T-cell (primary cell): ENCODE results near the gene TOMM22. TPM values are rescaled to one million over a fixed set of nuclear protein-coding genes. Genes with fewer than 3 reads are reported as not detected.
A peak's percentile ranks its signal among the peaks of the same experiment; 100 is the strongest.

Experiments used
- ATAC-seq, 4 experiments: fragments of 200-7000 bp in 3 of 4; fragments of 150-1000 bp in 1 of 4; cut with Tn5 transposase; replicated peaks in 1 of 4; 1 replicate in 3 of 4; 2 replicates in 1 of 4; pipeline ENCODE4 v1.10.0; 2021; ENCODE audit warnings: moderate library complexity in 3 of 4, mild to moderate bottlenecking in 2 of 4, moderate number of reproducible peaks in 1 of 4
- CTCF ChIA-PET, 2 donors: fragments of 300-600 bp; sonication (Branson Sonifier 250); formaldehyde crosslinking; loops; one replicate each; lab custom pipeline; 2022; ENCODE audit warnings: antibody characterized with exemption in 2 of 2; lab: Charles Lee
- POLR2A ChIA-PET, 2 donors: fragments of 300-600 bp; sonication (Branson Sonifier 250); formaldehyde crosslinking; loops; one replicate each; lab custom pipeline; 2022; ENCODE audit warnings: antibody characterized with exemption in 2 of 2; lab: Charles Lee
- DNase-seq, 35 experiments: peaks; one replicate each; pipeline versions ENCODE4 v3.0.0 to v3.0.0-alpha.2; 2013 to 2023
- H3K27ac ChIP-seq: one replicate; pipeline ENCODE4 v1.5.1; 2013; ENCODE audit warnings: low read length
- H3K27me3 ChIP-seq, 2 experiments: replicated peaks in 1 of 2; 1 replicate in 1 of 2; 2 replicates in 1 of 2; pipeline versions ENCODE4 v1.6.1 to v1.7.0; 2013; ENCODE audit warnings: low read length in 1 of 2, mixed read lengths in 1 of 2; ENCODE audit not compliant: control insufficient read depth in 2 of 2, insufficient read depth in 2 of 2; ENCODE audit errors: extremely low read depth in 1 of 2
- H3K36me3 ChIP-seq, 2 donors: 1 replicate in 1 of 2; 2 replicates in 1 of 2; pipeline versions ENCODE4 v1.6.1 to v1.7.0; 2013; ENCODE audit warnings: low read length in 1 of 2; ENCODE audit not compliant: control insufficient read depth in 2 of 2, insufficient read depth in 1 of 2; ENCODE audit errors: extremely low read depth in 1 of 2
- H3K4me1 ChIP-seq, 2 experiments: 1 replicate in 1 of 2; 2 replicates in 1 of 2; pipeline versions ENCODE4 v1.6.1 to v1.7.0; 2013; ENCODE audit warnings: low read length in 2 of 2, mixed read lengths in 1 of 2; ENCODE audit not compliant: insufficient read depth in 2 of 2, control insufficient read depth in 1 of 2; ENCODE audit errors: extremely low read depth in 1 of 2
- H3K4me3 ChIP-seq, 2 donors: 1 replicate in 1 of 2; 2 replicates in 1 of 2; pipeline versions ENCODE4 v1.5.1 to v1.7.0; 2013; ENCODE audit warnings: mild to moderate bottlenecking in 2 of 2, low read length in 1 of 2, moderate library complexity in 1 of 2; ENCODE audit not compliant: control insufficient read depth in 1 of 2; ENCODE audit errors: extremely low read depth in 1 of 2
- H3K9me3 ChIP-seq: 2 replicates; pipeline ENCODE4 v1.7.0; 2013
- H3K27ac Mint-ChIP-seq, 2 donors: one replicate each; pipeline ENCODE4 v1.8.0; 2020 to 2021; ENCODE audit warnings: mild to moderate bottlenecking in 2 of 2, mixed read lengths in 2 of 2
- H3K27me3 Mint-ChIP-seq, 2 donors: one replicate each; pipeline ENCODE4 v1.8.0; 2021 to 2022; ENCODE audit warnings: mixed read lengths in 2 of 2
- H3K36me3 Mint-ChIP-seq: one replicate; pipeline ENCODE4 v1.8.0; 2021; ENCODE audit warnings: mixed read lengths
- H3K4me1 Mint-ChIP-seq, 3 donors: one replicate each; pipeline ENCODE4 v1.8.0; 2020 to 2022; ENCODE audit warnings: mixed read lengths in 3 of 3, mild to moderate bottlenecking in 1 of 3
- H3K4me3 Mint-ChIP-seq, 3 donors: one replicate each; pipeline ENCODE4 v1.8.0; 2020 to 2022; ENCODE audit warnings: mild to moderate bottlenecking in 3 of 3, mixed read lengths in 3 of 3, moderate library complexity in 3 of 3
- H3K9me3 Mint-ChIP-seq, 3 donors: one replicate each; pipeline ENCODE4 v1.8.0; 2020 to 2022; ENCODE audit warnings: mixed read lengths in 3 of 3
- WGBS: methylation state at CpG from one replicate; pipeline ENCODE4 v1.1.5; 2013; ENCODE audit warnings: missing lambda C conversion rate; ENCODE audit not compliant: insufficient coverage; 5-methylcytosine and 5-hydroxymethylcytosine counted together
- total RNA-seq, 35 experiments: library from RNA in 6 of 35; stranded (reverse) in 6 of 35; fragments of 120-200 nt in 1 of 35; gene quantifications; one replicate each; pipeline versions ENCODE4 v1.2.1 to v1.2.4 and lab custom pipeline; 2013 to 2026

The TOMM22 gene
- total RNA-seq, 5 donors from 2014 or later (not counting 1 experiment from before 2014, with no cell fraction given): 52.4 to 58.1 (median 53.3) TPM

DNA sequence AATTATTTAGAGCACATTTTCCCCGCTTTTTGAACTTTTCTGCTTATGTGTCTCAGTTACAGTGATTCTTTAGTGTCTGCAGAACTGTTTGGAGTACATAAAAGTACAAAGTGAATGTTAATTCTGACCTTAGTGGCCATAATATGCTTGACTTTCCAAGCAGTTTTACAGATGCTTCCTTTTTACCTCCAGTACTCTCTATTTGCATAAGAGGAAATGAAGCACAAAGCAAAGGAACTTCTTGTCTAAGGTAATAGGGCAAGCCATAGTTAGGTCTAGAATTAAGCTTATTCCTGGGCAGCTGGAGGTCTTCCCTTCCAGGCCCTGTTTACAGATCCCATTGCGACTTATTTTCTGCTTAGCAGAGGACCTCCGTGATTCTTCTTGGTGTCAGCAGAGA is 27.5 kb downstream of the TOMM22 start:
- peak overlapping the region in 2 of 3 donors; percentile 47 to 90 for H3K4me3 Mint-ChIP-seq
- Histone ChIP-seq H3K36me3 (peaks cover 4 to 34% of the 10 kb centered on the region in 2 donors), H3K27me3 (no peaks in the 10 kb centered on the region), H3K4me1 (peaks cover 26 to 51% of the 10 kb centered on the region in 2 experiments), H3K27ac (no peak overlapping the region), H3K9me3 (no peaks in the 10 kb centered on the region), H3K4me3 (no peak overlapping the region)
- ChIA-PET CTCF (interaction anchor here in 1 of 2 donors (0.5 kb wide), 1 partner anchor 295 kb away, joined by 3 read pairs; no protein-coding TSS in a partner anchor), POLR2A (interaction anchor here in 1 of 2 donors (0.8 kb wide), 1 partner anchor 15 kb away, joined by 3 read pairs; no protein-coding TSS in a partner anchor)
- H3K27ac Mint-ChIP-seq: peak overlapping the region; percentile 57 to 76
- DNase-seq (no peak), ATAC-seq (no peak)
- WGBS: 94% methylated on average over 2 of the region's 3 CpGs
- H3K36me3 Mint-ChIP-seq: peaks cover 47% of the 10 kb centered on the region
- H3K9me3 Mint-ChIP-seq: no peaks in the 10 kb centered on the region
- no peaks in the 10 kb centered on the region for H3K27me3 Mint-ChIP-seq
- peaks cover 77 to 84% (median 78%) of the 10 kb centered on the region in 3 donors for H3K4me1 Mint-ChIP-seq

- peaks cover 4 to 42% of the 10 kb centered on the region in 2 donors for H3K36me3 ChIP-seq
- no peak for DNase-seq
- H3K36me3 Mint-ChIP-seq: peaks cover 50% of the 10 kb centered on the region
Observed at GRCh38 chr22:38710351-38710750, 28.6 kb downstream of the TOMM22 start.

DNA sequence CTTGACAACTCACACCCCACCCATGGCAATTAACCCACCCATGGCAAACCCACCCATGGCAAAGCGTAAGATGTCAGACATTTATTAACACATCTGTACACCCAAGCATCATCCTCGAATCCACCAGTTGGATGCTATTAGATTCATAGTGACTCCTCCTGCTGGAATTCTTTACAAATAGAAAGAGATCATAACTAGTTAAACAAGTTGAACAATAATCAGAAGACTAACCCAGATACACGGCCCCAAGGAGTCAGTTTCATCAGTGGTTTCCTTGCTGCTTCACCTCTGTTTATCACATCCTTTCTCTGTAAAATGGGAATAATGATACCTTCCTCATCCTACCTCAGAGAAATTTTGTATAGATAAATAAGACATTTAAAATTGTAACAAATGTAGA is 29.1 kb downstream of the TOMM22 start:
- DNase-seq (no peak), ATAC-seq (no peak)
- H3K4me1 ChIP-seq: peaks cover 20 to 48% of the 10 kb centered on the region in 2 experiments
- no peaks in the 10 kb centered on the region for H3K27me3 ChIP-seq
- H3K4me1 Mint-ChIP-seq: peaks cover 79 to 90% (median 80%) of the 10 kb centered on the region in 3 donors
- no peaks in the 10 kb centered on the region for H3K9me3 ChIP-seq
- peaks cover 5 to 47% of the 10 kb centered on the region in 2 donors for H3K36me3 ChIP-seq
- H3K9me3 Mint-ChIP-seq: no peaks in the 10 kb centered on the region
- CTCF ChIA-PET: no interaction called here
- H3K27ac ChIP-seq: no peak overlapping the region
- H3K27me3 Mint-ChIP-seq: no peaks in the 10 kb centered on the region
- WGBS: no CpG with 5 or more reads among the region's 3 CpGs
- no peak overlapping the region for H3K4me3 ChIP-seq
- peaks cover 50% of the 10 kb centered on the region for H3K36me3 Mint-ChIP-seq
- H3K4me3 Mint-ChIP-seq: no peak overlapping the region
- POLR2A ChIA-PET: interaction anchor here (0.5 to 0.6 kb wide), 2 partner anchors 45 to 134 kb away, joined by 3 read pairs; partner anchors contain the start of gene SUN2 (in 1 of the 2)
- peak overlapping the region in 1 of 2 donors; percentile 39 for H3K27ac Mint-ChIP-seq

More at GRCh38 chr22:38710351-38710750, 28.6 kb downstream of the TOMM22 start:
- Mint-ChIP-seq H3K27me3 (no peaks in the 10 kb centered on the region), H3K9me3 (no peaks in the 10 kb centered on the region), H3K27ac (peak overlapping the region in 1 of 2 donors; percentile 39), H3K4me3 (no peak overlapping the region), H3K4me1 (peaks cover 78 to 88% (median 79%) of the 10 kb centered on the region in 3 donors)
- H3K9me3 ChIP-seq: no peaks in the 10 kb centered on the region
- no peak for ATAC-seq
- no peak overlapping the region for H3K4me3 ChIP-seq
- no peaks in the 10 kb centered on the region for H3K27me3 ChIP-seq
- WGBS: 100% methylated on average over 1 of the region's 3 CpGs
- H3K4me1 ChIP-seq: peaks cover 20 to 46% of the 10 kb centered on the region in 2 experiments
- H3K27ac ChIP-seq: no peak overlapping the region
- CTCF ChIA-PET: interaction anchor here in 1 of 2 donors (0.7 kb wide), 1 partner anchor 14 kb away, joined by 3 read pairs; no protein-coding TSS in a partner anchor
- POLR2A ChIA-PET: interaction anchor here (0.5 to 0.6 kb wide), 2 partner anchors 46 to 133 kb away, joined by 3 read pairs; partner anchors contain the start of gene SUN2 (in 1 of the 2)

- Histone ChIP-seq H3K36me3 (peaks cover 10 to 65% of the 10 kb centered on the region in 2 donors), H3K4me1 (peaks cover 13 to 42% of the 10 kb centered on the region in 2 experiments), H3K4me3 (no peak overlapping the region), H3K27ac (no peak overlapping the region), H3K9me3 (no peaks in the 10 kb centered on the region), H3K27me3 (no peaks in the 10 kb centered on the region)
- H3K27ac Mint-ChIP-seq: peak overlapping the region; percentile 22 to 76
- no peaks in the 10 kb centered on the region for H3K9me3 Mint-ChIP-seq
- H3K27me3 Mint-ChIP-seq: no peaks in the 10 kb centered on the region
- ATAC-seq (no peak), DNase-seq (no peak)
- H3K36me3 Mint-ChIP-seq: peaks cover 60% of the 10 kb centered on the region
- peak overlapping the region in 1 of 3 donors; percentile 10 for H3K4me3 Mint-ChIP-seq
- H3K4me1 Mint-ChIP-seq: peaks cover 68 to 85% (median 72%) of the 10 kb centered on the region in 3 donors
- ChIA-PET CTCF (no interaction called here), POLR2A (interaction anchor here in 1 of 2 donors (0.6 to 0.7 kb wide), 2 partner anchors 18 to 223 kb away, joined by 3 to 6 read pairs; no protein-coding TSS in a partner anchor)
- WGBS: 97% methylated on average over 4 of the region's 11 CpGs
Observed at GRCh38 chr22:38712486-38713207, 30.9 kb downstream of the TOMM22 start.

GRCh38 chr22:38713921-38714320 is 32.2 kb downstream of the TOMM22 start:
- ATAC-seq: no peak
- peak overlapping the region; percentile 4 to 63 for H3K27ac Mint-ChIP-seq
- no peaks in the 10 kb centered on the region for H3K27me3 Mint-ChIP-seq
- H3K4me3 ChIP-seq: no peak overlapping the region
- peaks cover 59 to 73% (median 60%) of the 10 kb centered on the region in 3 donors for H3K4me1 Mint-ChIP-seq
- H3K9me3 Mint-ChIP-seq: no peaks in the 10 kb centered on the region
- peaks cover 2 to 30% of the 10 kb centered on the region in 2 experiments for H3K4me1 ChIP-seq
- ChIA-PET POLR2A (interaction anchor here in 1 of 2 donors (0.8 to 1.7 kb wide), 2 partner anchors 15 to 18 kb away, joined by 3 to 6 read pairs; no protein-coding TSS in a partner anchor), CTCF (no interaction called here)
- H3K4me3 Mint-ChIP-seq: no peak overlapping the region
- no peak overlapping the region for H3K27ac ChIP-seq
- 95% methylated on average over 5 of the region's 8 CpGs for WGBS
- no peak for DNase-seq
- no peaks in the 10 kb centered on the region for H3K9me3 ChIP-seq
- H3K27me3 ChIP-seq: no peaks in the 10 kb centered on the region
- peaks cover 10 to 75% of the 10 kb centered on the region in 2 donors for H3K36me3 ChIP-seq
- H3K36me3 Mint-ChIP-seq: peaks cover 58% of the 10 kb centered on the region

GRCh38 chr22:38715176-38715764 is 33.5 kb downstream of the TOMM22 start:
- 99% methylated on average over 9 of the region's 9 CpGs for WGBS
- H3K27ac ChIP-seq: no peak overlapping the region
- DNase-seq (no peak), ATAC-seq (no peak)
- no peaks in the 10 kb centered on the region for H3K9me3 Mint-ChIP-seq
- H3K9me3 ChIP-seq: no peaks in the 10 kb centered on the region
- peaks cover 48 to 59% (median 51%) of the 10 kb centered on the region in 3 donors for H3K4me1 Mint-ChIP-seq
- ChIA-PET POLR2A (interaction anchor here in 1 of 2 donors (1.7 kb wide), 1 partner anchor 16 kb away, joined by 6 read pairs; no protein-coding TSS in a partner anchor), CTCF (interaction anchor here in 1 of 2 donors (0.6 to 1.2 kb wide), 2 partner anchors 10 to 1980 kb away, joined by 4 to 5 read pairs; no protein-coding TSS in a partner anchor)
- peaks cover 51% of the 10 kb centered on the region for H3K36me3 Mint-ChIP-seq
- H3K27me3 Mint-ChIP-seq: no peaks in the 10 kb centered on the region
- H3K27ac Mint-ChIP-seq: peak overlapping the region; percentile 24 to 47
- peaks cover 10 to 67% of the 10 kb centered on the region in 2 donors for H3K36me3 ChIP-seq
- peaks cover 0 to 22% of the 10 kb centered on the region in 2 experiments for H3K4me1 ChIP-seq
- H3K4me3 Mint-ChIP-seq: peak overlapping the region in 1 of 3 donors; percentile 22
- no peak overlapping the region for H3K4me3 ChIP-seq
- H3K27me3 ChIP-seq: no peaks in the 10 kb centered on the region
